GM18519 (cell line): ENCODE measurements around the gene CNBD2.
"Not testable (repeated sequence)": the region's sequence is repeated elsewhere in the genome, so short reads cannot be mapped to it uniquely, and the experiment has no call there.

Experiments
- ATAC-seq: cut with Tn5 transposase; IDR thresholded peaks from one replicate; pipeline ENCODE4 v1.9.1; 2021; ENCODE audit warnings: mild to moderate bottlenecking, moderate library complexity; ENCODE audit not compliant: unreplicated experiment, low FRiP score

Gene CNBD2

DNA sequence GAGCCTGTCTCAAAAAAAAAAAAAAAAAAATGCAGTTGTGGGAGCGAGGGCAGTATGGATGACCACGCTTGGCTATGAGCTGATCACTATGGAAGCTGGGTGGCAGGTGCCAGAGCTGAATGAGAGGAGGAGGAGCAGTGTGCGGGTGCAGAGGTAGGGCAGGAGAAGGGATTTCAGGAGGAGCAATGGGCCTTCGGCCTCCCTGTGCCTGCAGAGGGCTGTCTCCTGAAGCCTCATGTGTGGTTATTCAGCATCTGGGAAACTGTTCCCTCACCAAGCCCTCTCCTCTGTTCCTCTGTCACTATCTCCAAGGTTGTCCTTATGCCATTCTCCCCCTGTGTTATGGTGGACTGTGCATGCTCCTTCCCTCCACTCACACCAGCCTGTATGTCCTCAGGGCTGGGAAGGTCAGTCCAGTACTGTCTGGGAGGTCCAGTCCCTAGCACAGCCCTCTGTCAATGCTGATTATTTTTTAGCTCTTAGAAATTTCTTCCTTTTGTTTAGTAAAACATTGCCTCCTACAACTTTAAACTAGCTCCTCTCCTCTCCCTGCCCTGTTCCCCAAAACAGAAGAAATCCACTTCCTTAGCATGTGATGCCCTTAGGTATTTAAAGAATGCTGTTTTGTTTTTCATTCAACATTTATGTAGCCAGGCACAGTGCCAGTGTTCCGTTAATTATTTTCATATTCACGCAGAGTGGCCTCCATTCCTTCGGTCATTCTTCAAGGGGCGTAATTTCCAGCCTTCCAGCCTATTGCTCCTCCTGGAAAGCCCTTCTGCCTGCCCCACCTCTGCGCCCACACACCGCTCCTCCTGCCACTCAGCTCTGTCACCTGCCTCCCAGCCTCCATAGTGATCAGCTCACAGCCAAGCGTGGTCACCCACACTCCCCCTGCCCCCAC is 48.9 kb downstream of the CNBD2 start:
- ATAC-seq: no peak

DNA sequence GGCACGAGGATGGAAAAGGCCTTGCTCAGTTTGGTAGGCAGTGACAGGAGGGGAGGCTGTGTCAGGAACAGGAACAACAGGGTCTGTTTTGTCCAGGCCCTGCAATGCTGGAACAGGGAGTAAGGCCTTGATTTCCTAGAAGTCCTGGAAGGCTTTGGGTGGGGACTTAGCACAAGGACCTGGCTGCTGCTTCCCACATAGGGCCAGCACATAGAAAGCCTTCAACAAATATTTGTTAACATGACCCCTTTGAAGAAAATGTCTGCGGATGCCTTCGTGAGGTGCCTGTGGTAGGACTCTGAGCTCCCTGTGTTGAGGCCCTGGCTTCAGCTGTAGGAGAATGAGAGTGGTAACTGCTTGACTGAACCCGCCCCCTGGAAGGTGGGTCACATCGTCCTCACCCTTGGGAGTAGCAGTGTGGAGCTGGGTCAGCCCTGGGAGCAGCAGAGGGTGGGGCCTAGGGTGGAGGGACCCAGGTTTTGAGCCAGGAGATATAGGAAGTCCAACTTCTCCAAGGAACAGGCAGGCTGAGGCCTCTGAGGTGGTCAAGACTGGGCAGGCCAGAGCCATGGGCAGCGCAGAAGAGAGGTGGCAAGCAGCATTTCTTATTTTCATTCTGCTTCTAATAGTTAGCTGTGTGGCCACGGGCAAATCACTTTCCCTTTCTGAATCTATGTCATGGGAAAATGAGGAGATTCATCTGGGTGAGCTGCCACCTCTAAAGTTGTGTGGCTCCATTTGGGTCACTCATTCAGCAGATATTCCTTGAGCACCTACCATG is 50.0 kb downstream of the CNBD2 start:
- no peak for ATAC-seq

DNA sequence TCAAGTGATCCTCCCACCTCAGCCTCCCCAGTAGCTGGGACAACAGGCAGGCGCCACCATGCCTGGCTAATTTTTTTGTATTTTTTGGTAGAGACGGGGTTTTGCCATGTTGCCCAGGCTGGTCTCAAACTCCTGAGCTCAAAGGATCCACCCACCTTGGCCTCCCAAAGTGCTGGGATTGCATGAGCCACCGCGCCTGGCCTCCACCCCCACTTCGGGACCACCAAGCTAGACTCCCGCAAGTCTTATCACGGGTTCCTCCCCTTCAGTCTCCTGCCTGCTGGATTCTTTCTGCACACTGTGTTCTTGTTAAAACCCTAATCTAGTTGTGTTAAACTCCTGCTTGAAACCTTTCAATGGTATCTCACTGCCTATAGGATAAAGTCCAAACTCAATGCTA is 57.7 kb downstream of the CNBD2 start:
- ATAC-seq: not testable (repeated sequence)

DNA sequence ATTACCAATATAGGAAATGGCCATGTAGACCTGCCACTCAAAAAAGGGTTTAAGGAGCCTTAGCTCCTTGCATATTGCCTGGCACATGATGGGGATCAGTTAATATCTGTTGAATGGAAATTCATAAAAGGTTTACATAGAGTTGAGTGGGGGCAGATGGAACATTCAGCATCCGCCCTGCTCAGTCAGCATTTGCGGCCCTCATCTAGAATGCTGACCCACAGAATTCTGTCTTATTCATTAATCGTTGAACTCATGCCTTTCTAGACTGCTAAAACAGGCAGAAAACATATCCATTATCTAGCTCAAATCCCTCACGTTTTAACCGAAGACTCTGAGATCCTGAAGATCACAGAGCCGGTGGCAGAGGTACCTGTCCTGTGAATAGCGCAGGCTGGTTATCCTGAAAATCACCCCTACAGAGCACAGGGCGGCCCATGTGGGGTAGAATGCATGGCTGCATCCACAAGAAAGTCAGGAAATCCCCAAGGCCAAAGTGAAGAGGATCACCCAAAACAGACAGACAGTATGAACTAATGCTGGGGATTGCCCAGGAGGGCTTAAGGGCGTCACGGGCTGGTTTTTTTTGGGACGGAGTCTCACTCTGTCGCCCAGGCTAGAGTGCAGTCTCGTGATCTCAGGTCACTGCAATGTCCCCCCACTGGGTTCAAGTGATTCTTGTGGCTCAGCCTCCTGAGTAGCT is 59.9 kb downstream of the CNBD2 start:
- no peak for ATAC-seq

- no peak for ATAC-seq
These were observed 61.8 kb downstream of the CNBD2 start for GRCh38 chr20:36030149-36030548.

DNA sequence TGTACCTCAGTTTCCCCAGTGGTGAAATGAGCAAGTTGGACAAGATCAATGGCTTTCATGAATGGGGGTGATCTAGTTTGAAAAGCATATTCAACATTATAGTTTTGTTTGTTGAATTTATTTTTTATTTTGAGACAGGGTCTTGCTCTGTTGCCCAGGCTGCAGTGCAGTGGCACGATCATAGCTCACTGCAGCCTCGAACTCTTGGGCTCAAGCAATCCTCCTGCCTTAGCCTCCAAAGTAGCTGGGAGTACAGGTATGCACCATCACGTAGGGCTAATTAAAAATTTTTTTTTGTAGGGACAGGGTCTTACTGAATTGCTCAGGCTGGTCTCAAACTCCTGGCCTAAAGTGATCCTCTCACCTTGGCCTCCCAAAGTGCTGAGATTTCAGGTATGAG is 63.4 kb downstream of the CNBD2 start:
- ATAC-seq: no peak

DNA sequence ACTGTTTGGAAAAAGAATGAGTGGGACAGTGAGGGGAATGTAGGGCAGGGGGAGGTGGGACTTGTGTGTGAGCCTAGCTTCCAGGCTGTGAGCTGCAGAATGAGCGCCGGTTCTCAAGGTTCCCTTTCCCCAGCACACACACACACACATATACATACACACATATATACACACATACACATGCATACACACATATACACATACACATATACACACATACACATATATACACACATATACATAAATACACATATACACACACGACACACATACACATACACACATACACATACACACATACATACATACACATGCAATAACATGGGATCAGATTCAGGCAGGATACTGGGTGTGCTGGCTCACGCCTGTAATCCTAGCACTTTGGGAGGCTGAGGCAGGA is 66.5 kb downstream of the CNBD2 start:
- ATAC-seq: no peak

DNA sequence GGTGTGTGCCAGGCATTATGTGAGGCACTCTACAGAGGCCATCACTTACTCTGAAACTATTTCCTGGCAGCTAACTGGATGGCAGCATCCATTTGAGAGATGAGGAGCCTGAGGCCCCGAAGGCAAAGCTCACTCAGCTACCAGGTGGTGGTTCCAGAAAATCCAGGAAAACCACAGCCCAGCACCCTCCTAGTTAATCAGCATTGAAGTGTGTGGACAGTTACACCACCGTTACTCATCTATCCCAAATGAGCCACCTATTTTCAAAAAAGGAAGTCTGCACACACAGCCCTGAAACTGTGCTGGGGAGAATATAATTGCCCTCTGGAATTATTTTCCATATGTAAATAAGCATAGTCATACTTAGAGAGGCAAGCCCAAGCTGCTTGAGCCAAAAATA is 67.4 kb downstream of the CNBD2 start:
- no peak for ATAC-seq

- ATAC-seq: no peak
These were observed 68.3 kb downstream of the CNBD2 start for GRCh38 chr20:36036688-36037087.

GRCh38 chr20:36040571-36040970 is 72.2 kb downstream of the CNBD2 start:
- no peak for ATAC-seq

GRCh38 chr20:36043441-36043840 is 75.1 kb downstream of the CNBD2 start:
- ATAC-seq: no peak

- no peak for ATAC-seq
These were observed 75.6 kb downstream of the CNBD2 start for GRCh38 chr20:36043892-36044515.

- no peak for ATAC-seq
These were observed 77.0 kb downstream of the CNBD2 start for GRCh38 chr20:36045373-36045714.

- not testable (repeated sequence) for ATAC-seq
These were observed 77.8 kb downstream of the CNBD2 start for GRCh38 chr20:36046073-36046798.

DNA sequence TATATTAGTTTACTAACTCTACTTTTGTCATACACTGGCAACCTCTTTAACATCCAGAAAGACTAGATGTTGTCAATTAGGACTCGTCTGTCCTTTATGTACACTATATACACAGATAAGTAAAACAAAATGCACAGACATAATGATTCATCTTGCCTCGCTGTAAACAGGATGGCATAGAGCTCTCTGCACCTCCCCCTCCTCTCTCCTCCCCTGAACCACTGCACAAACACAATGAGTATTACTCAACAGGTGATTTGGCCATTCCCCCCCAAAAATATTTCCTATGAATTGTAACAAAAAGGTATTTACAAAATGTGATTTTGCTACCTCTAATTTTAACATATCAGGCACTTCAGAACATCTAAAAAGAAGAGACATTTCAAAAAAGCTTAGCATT is 81.0 kb downstream of the CNBD2 start:
- ATAC-seq: not testable (repeated sequence)

DNA sequence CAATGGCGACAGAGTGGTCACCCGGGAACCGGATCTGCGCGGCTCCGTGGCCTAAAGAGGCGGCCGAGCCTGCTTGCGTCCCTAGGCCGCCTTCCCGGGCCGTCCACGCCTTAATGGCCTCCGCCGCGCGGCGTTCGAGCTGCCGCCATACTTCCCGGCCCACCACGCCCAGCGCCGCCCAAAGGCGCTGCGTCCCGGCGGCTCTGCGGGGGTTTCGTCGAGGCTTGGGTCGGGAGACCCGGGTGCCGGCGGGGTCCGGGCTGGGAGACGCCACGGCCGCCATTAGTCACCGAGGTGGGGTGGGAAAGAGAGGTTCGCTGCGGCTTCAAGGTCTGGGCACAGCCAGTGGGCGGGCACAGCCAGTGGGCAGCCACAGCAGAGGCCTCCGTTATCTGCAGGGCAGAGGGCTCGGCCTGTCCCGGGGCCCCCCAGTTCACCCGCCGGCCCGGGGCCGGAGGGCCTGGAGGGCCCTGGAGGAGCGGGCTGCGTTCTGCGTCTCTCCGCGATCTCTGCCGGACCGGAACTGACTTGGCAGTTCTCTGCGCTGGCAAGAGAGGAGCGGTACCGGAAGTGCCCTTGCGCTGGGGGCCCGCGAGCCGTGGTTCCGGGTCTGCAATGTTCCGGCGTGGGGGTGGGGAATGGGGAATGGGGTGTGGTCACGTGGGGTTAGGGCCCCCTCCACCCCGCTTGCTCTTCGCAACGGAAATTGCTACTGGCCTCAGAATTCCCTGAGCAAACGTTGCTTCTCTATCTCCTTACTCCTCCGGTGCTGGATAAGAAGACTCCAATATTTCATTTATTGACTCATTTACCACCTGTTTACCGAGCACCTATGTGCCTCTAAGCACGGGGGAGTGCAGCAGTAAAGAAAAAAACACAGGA is 82.3 kb downstream of the CNBD2 start:
- peak; percentile 79 for ATAC-seq

DNA sequence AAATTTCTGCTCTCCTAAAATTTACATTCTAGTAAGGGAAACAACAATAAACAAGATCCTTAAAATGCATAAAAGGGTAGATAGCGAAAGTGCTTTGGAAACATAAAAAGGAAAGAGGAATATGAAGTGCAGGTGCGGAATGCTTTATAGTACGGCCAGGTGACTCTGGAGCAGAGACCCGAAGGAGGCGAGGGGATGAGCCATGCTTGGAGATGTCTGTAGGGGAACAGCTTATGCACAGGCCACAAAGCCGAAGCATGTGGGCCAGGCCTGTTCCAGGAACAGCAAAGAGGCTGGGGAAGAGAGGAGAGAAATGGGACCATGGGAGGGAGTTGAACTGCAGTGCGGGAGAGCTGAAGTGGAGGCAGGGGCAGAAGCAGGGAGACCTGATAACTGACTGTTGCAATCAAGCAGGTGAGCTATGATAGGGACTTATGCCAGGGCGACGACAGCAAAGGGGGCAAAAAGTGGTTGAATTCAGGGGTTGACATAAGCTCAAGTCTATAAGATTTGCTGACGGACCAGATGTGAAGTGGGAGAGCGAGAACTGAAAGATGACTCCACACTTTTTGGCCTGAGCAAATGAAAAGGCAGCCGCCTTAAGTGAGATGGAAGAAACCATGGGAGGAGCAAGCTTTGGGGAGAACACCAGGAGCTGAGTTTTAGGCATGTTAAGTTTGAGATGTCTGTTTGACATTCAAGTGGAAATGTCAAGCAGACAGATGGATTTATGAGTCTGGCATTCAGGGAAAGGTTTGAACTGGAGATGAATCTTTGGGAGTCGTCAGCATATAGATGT is 83.1 kb downstream of the CNBD2 start:
- ATAC-seq: no peak

DNA sequence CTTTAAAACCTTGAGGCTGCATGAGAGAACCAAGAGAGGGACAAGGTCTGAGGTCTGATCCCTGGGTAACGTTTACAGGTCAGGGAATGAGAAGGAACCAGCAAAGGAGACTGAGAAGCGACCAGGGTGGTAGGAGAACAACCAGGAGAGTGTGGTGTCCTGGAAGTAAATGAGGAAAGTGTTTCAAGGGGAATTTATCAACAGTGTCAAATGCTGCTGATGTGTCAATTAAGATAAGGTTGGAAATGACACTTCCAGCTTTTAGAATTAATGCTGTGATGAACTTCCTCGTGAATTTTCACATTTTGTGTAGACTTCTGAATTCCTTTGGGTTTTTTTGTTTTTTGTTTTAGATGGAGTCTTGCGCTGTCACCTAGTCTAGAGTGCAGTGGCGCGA is 83.7 kb downstream of the CNBD2 start:
- ATAC-seq: no peak
